Kasumi-1 (cell line): ENCODE data around the gene CTDSP2.

Experiments used
- DNase-seq, 2 experiments: peaks; one replicate each; lab custom pipeline; 2025; lab: John Stamatoyannopoulos, UW

Gene CTDSP2

GRCh38 chr12:57816001-57816854 lies 30.3 kb downstream of the CTDSP2 start:
- no peak for DNase-seq

- no peak for DNase-seq
Measured at GRCh38 chr12:57815177-57816000, 31.1 kb downstream of the CTDSP2 start.

GRCh38 chr12:57813971-57814772 lies 32.4 kb downstream of the CTDSP2 start:
- DNase-seq, result no peak

GRCh38 chr12:57813111-57813970 lies 33.2 kb downstream of the CTDSP2 start:
- DNase-seq, result no peak

GRCh38 chr12:57811028-57811755 lies 35.3 kb downstream of the CTDSP2 start:
- DNase-seq, result no peak

GRCh38 chr12:57810450-57810849 lies 36.1 kb downstream of the CTDSP2 start:
- peak; percentile 19 to 22 for DNase-seq

GRCh38 chr12:57809425-57809824 lies 37.1 kb downstream of the CTDSP2 start:
- no peak for DNase-seq

GRCh38 chr12:57808351-57808750 lies 38.2 kb downstream of the CTDSP2 start:
- no peak for DNase-seq

GRCh38 chr12:57807285-57807684 lies 39.2 kb downstream of the CTDSP2 start:
- no peak for DNase-seq

- DNase-seq, result no peak
Measured at GRCh38 chr12:57806677-57807076, 39.9 kb downstream of the CTDSP2 start.

GRCh38 chr12:57803319-57803893 lies 43.1 kb downstream of the CTDSP2 start:
- DNase-seq, result peak; percentile 57 to 62

- DNase-seq, result no peak
Measured at GRCh38 chr12:57802607-57803006, 43.9 kb downstream of the CTDSP2 start.

GRCh38 chr12:57800965-57801364 lies 45.6 kb downstream of the CTDSP2 start:
- DNase-seq, result no peak

GRCh38 chr12:57797933-57798332 lies 48.6 kb downstream of the CTDSP2 start:
- peak; percentile 64 to 66 for DNase-seq

GRCh38 chr12:57796996-57797395 lies 49.5 kb downstream of the CTDSP2 start:
- DNase-seq, result no peak

GRCh38 chr12:57795354-57795753 lies 51.2 kb downstream of the CTDSP2 start:
- no peak for DNase-seq

GRCh38 chr12:57793920-57794319 lies 52.6 kb downstream of the CTDSP2 start:
- no peak for DNase-seq

GRCh38 chr12:57783861-57784260 lies 62.7 kb downstream of the CTDSP2 start:
- no peak for DNase-seq

- no peak for DNase-seq
Measured at GRCh38 chr12:57783466-57783801, 63.1 kb downstream of the CTDSP2 start.
